KMS-11 (cell line): ENCODE results near the gene HSD17B4.

Source experiments
- H2AFZ ChIP-seq: fragments of 200-600 bp; sonication (generic); 2 replicates; pipeline ENCODE4 v1.6.1; 2016; ENCODE audit warnings: antibody characterized with exemption, mixed run types, low read depth
- H3K27ac ChIP-seq: fragments of 200-600 bp; sonication (generic); 2 replicates; pipeline ENCODE4 v1.6.1; 2016; ENCODE audit warnings: mild to moderate bottlenecking, mixed run types
- H3K27me3 ChIP-seq: fragments of 200-600 bp; sonication (generic); 2 replicates; pipeline ENCODE4 v1.6.1; 2017; ENCODE audit warnings: mild to moderate bottlenecking, low read depth, mixed run types, moderate library complexity; ENCODE audit not compliant: insufficient read depth
- H3K36me3 ChIP-seq: fragments of 200-600 bp; sonication (generic); 2 replicates; pipeline ENCODE4 v1.6.1; 2017; ENCODE audit warnings: mild to moderate bottlenecking, mixed run types; ENCODE audit not compliant: insufficient read depth
- H3K4me1 ChIP-seq: fragments of 200-600 bp; sonication (generic); 2 replicates; pipeline ENCODE4 v1.6.1; 2016; ENCODE audit warnings: mild to moderate bottlenecking, low read depth, mixed run types; ENCODE audit not compliant: poor library complexity, severe bottlenecking
- H3K4me2 ChIP-seq: fragments of 200-600 bp; sonication (generic); 2 replicates; pipeline ENCODE4 v1.7.0; 2016; ENCODE audit warnings: mild to moderate bottlenecking, mixed run types
- H3K4me3 ChIP-seq: fragments of 200-600 bp; sonication (generic); IDR thresholded peaks from 2 replicates; pipeline ENCODE4 v1.6.1; 2017; ENCODE audit warnings: low read depth, low read length, mixed read lengths; ENCODE audit not compliant: insufficient read depth
- H3K79me2 ChIP-seq: fragments of 200-600 bp; sonication (generic); 2 replicates; pipeline ENCODE4 v1.6.1; 2016; ENCODE audit warnings: low read depth, mixed run types; ENCODE audit not compliant: insufficient read depth
- H3K9ac ChIP-seq: fragments of 200-600 bp; sonication (generic); 2 replicates; pipeline ENCODE4 v1.6.1; 2016; ENCODE audit warnings: mild to moderate bottlenecking, mixed run types
- H4K20me1 ChIP-seq: fragments of 200-600 bp; sonication (generic); 2 replicates; pipeline ENCODE4 v1.6.1; 2016; ENCODE audit warnings: mild to moderate bottlenecking, mixed run types; ENCODE audit not compliant: insufficient read depth
- CTCF ChIP-seq: fragments of 200-600 bp; sonication (generic); conservative IDR thresholded peaks from 2 replicates; pipeline ENCODE4 v1.6.1; 2017; ENCODE audit warnings: low read depth, mild to moderate bottlenecking, antibody characterized with exemption, low read length, moderate library complexity, mixed read lengths

HSD17B4 gene

GRCh38 chr5:119532637-119533036 lies 80.3 kb downstream of the HSD17B4 start:
- TF ChIP-seq CTCF: no peak
- no peaks in the 10 kb centered on the region for H3K79me2 ChIP-seq
- H3K9ac ChIP-seq: no peak overlapping the region
- no peaks in the 10 kb centered on the region for H4K20me1 ChIP-seq
- no peak overlapping the region for H3K4me3 ChIP-seq
- H3K36me3 ChIP-seq: no peaks in the 10 kb centered on the region
- H3K4me2 ChIP-seq: no peak overlapping the region
- H3K4me1 ChIP-seq: peaks cover 25% of the 10 kb centered on the region
- H2AFZ ChIP-seq: no peak overlapping the region
- H3K27ac ChIP-seq: no peak overlapping the region
- H3K27me3 ChIP-seq: no peaks in the 10 kb centered on the region

GRCh38 chr5:119537704-119538103 lies 85.4 kb downstream of the HSD17B4 start:
- TF ChIP-seq CTCF: no peak
- Histone ChIP-seq H3K4me2 (peak overlapping the region; percentile 79; the same call in 1 of the 2 replicates), H3K9ac (no peak overlapping the region), H3K36me3 (no peaks in the 10 kb centered on the region), H3K27ac (peak overlapping the region; percentile 73), H3K79me2 (no peaks in the 10 kb centered on the region), H3K27me3 (no peaks in the 10 kb centered on the region), H4K20me1 (no peaks in the 10 kb centered on the region), H2AFZ (no peak overlapping the region), H3K4me1 (peaks cover 47% of the 10 kb centered on the region), H3K4me3 (no peak overlapping the region)

- H3K4me3 ChIP-seq: no peak overlapping the region
- H3K4me1 ChIP-seq: peaks cover 40% of the 10 kb centered on the region
- H3K79me2 ChIP-seq: no peaks in the 10 kb centered on the region
- H3K4me2 ChIP-seq: no peak overlapping the region
- no peak overlapping the region for H3K9ac ChIP-seq
- H3K27ac ChIP-seq: no peak overlapping the region
- TF ChIP-seq CTCF: no peak
- no peak overlapping the region for H2AFZ ChIP-seq
- no peaks in the 10 kb centered on the region for H3K27me3 ChIP-seq
- no peaks in the 10 kb centered on the region for H3K36me3 ChIP-seq
- H4K20me1 ChIP-seq: no peaks in the 10 kb centered on the region
Measured at GRCh38 chr5:119541716-119542115, 89.4 kb downstream of the HSD17B4 start.

GRCh38 chr5:119551819-119552218 lies 99.5 kb downstream of the HSD17B4 start:
- no peak overlapping the region for H3K4me2 ChIP-seq
- no peaks in the 10 kb centered on the region for H3K4me1 ChIP-seq
- no peak overlapping the region for H3K27ac ChIP-seq
- H4K20me1 ChIP-seq: no peaks in the 10 kb centered on the region
- no peak overlapping the region for H3K9ac ChIP-seq
- H3K4me3 ChIP-seq: no peak overlapping the region
- H2AFZ ChIP-seq: no peak overlapping the region
- no peaks in the 10 kb centered on the region for H3K79me2 ChIP-seq
- TF ChIP-seq CTCF: no peak
- H3K36me3 ChIP-seq: no peaks in the 10 kb centered on the region
- no peaks in the 10 kb centered on the region for H3K27me3 ChIP-seq
